Raji (cell line): ENCODE data around the gene PROM2.

ENCODE experiments used
- POLR2A ChIP-seq: IDR thresholded peaks from 2 replicates; pipeline ENCODE4 v1.6.1; 2011; ENCODE audit warnings: low read depth, low read length, control low read depth; ENCODE audit not compliant: insufficient read depth

PROM2 gene

DNA sequence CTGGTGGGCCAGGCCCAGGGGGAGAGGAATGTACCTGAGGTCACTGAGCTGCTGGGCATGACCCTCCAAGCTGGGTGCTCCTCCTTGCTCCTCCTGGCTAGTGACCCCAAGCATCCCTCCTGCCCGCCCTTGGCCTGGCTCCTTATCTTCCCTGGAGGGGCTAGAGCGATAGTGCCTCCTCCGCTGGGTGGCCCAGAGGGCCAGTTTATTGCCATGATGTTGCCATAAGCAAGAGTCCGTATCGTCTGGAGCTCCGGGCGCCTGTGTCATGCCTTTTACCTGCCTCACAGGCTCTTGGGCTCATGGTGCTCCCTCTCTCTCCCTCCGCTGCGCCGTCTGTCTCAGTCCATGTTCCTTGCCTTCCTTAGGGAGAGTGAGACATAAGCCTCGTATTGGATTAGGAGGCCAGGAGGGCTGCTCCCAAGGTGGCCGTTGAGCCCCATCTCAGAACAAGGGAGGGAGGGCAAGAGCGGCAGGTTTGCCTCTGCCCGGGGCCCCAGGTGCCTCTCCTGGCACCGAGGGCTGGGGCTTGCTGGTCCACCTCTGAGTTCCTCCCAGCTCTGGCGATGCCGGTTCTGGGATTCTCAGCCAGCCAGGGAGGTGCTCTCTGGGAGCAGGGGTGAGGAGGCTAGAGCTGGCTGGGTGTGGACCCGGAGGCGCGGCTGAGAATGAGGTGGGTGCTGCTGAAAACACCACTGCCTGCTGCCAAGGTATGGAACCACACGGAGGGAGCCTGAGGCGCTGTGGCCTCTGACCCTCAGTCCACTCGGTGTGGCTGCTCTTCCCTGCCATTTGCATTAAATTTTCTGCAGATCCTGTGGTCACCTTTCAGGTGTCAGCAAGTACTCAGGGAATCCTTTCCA, 45.5 kb downstream of the PROM2 start:
- no peak for TF ChIP-seq POLR2A

GRCh38 chr2:95320344-95320712, 46.1 kb downstream of the PROM2 start:
- TF ChIP-seq POLR2A: no peak

GRCh38 chr2:95320986-95321767, 46.9 kb downstream of the PROM2 start:
- TF ChIP-seq POLR2A: no peak

DNA sequence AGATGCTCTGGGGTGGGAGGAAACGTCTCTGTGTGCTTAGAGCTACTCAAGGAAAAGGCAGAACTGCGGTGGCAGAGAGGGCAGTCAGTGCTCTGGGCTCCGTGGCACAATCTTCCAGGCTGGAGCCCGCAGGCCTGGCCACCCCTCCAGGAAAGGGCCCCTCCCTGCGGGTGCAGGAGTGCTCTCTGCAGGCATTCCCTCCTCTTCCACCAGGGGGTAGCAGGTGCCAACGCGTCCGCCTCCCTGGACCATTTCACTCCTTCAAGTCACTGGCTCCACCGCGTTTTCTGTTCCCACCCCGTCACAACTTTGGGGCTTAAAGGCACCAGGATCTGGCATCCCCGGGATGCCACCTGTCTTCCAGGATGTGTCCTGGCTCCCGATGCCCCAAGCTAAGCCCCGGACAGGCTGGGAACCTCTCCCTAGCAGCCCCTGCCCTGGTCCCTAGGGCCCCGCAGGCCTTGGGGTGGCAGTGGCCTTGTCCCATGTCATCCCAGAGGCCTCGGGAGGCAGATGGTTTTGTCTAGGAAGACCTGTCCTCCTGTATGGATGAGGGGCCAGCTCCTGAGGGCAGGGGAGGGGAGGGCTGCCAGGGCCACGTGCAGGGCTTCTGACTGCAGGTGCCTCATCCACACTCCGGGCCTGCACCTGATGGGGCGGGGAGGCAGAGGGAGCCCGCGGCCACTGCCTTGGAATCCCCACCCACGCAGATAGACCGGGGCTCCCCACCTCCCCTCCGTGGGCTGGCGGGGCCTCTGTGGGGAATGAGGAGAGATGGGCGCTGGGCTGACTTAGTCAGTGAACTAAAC, 49.3 kb downstream of the PROM2 start:
- no peak for TF ChIP-seq POLR2A

GRCh38 chr2:95325026-95325425, 50.8 kb downstream of the PROM2 start:
- TF ChIP-seq POLR2A: no peak

DNA sequence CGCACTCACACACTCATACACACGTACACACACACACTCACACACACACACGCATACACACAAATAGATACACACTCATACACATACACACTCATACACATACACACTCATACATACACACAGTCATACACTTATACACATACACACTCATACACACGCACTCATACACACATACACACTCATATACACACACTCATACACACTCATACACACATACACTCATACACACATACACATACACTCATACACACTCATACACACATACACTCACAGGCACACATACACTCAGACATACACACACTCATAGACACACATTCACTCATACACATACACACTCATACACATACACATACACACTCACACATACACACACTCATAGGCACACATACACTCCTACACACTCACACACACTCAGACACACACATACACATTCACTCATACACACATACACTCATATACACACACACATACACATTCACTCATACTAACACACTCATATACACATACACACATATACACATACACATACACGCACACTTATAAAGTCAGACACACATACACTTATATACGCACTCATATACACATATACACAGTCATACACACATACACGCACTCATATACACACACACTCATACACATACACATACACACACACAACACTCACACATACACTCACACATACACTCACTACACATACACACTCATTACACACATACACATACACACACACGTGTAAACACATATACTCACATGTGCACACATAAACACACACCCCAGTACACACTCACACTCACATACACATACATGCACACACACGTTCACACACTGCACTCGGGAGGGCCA, 51.6 kb downstream of the PROM2 start:
- TF ChIP-seq POLR2A: no peak

GRCh38 chr2:95326433-95327140, 52.3 kb downstream of the PROM2 start:
- no peak for TF ChIP-seq POLR2A

GRCh38 chr2:95327861-95328260, 53.6 kb downstream of the PROM2 start:
- TF ChIP-seq POLR2A: no peak

DNA sequence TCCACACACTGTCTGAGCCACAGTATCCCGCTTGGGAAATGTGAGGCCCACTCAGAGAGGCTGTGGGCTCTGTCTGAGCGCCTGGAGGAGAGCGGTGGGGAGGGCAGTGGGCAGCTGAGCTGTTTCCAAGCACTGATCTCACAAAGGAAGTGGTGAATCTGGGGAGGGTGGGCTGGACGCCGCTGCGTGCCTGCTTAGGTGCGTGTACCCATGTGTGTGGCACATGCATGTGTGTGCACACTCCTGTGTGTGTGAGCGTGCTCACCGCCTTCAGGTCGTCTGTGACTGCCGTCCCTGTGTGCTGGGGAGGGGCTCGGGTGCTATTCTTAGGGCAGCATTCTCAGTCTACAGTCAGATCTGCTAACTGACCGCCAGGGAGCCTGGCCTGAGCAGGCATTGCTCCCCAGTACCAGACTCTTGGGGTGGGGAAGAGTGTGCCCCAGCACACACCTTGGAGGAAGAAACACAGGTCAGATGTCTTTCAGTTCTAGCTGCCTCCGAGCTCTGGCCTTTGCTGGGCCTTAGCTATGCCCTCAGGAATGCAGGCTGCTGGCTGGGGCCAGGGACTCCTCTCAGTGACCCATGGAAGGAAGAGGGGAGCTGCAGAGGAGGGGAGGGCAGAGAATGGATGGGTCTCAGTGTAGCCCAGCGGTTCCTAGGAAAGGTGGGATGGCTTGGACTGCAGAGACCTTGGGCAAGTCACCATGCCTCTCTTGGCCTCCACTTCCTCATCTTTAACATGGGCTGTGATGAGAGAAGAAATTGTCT, 54.3 kb downstream of the PROM2 start:
- TF ChIP-seq POLR2A: no peak

GRCh38 chr2:95329401-95329800, 55.2 kb downstream of the PROM2 start:
- no peak for TF ChIP-seq POLR2A

DNA sequence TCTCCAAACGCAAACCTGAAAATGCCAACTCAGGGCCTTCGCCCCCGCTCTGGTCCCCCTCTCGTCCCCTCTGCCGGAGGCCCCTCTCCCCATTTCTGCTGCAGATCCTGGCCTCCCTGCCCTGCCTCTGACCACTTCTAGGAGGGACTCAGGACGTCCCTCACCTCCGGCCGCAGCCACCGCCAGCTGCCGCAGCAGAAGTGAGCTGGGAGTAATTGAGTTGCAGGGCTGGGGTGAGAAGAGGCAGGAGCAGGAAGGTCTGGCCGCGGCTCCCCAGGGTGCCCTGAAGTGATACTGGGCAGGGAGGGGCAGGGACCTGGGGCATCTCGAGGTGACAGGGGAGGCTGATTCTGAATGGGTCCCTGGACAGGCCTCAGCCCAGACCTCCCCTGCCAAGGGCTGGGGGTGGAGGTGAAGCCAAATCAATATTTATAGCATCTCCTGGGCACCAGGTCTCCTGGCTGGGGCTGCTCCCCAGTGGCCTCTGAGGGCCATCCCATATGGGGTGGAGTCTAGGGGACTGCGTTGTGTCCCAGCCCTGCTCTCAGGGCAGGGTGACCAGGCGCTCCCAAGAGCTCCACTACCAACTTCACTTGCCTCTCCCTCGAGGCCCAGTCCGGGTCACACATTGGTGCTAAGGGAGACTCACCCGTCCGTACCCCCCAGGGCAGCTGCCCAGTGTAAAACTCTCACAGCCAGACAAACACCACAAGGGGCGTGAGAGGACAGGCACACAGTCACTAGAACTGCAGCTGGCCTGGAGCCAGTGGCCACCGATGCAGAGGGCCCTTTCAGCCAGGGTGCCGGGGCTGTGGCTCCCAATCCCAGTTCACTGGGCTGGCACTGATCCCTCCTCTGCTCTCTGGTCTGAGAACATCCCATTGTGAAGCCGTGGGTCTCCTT, 55.9 kb downstream of the PROM2 start:
- no peak for TF ChIP-seq POLR2A

DNA sequence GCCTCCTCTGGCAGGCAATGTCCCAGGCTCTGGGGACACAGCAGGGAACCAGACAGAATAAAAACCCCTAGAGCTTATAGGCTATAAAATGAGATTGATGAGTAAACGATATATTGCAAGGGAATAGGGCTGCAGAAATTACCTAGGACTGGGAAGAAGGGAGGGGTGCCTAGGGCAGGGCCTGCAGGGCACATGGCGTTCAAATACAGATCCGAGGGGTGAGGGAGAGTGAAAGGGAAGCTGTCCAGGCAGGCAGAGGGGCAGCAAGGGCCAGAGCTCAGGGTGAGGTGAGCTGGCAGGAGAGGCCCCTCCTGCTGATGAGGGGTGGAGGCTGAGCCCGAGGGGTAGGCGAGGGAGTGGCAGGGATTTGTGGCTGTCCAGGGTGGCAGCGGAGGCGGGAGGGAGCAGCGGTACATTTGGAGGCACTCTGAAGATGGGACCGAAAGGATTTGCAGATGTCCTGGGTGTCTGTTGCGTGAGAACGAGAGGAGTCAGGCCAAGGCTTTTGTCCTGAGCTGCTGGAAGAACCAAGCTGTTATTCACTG, 56.6 kb downstream of the PROM2 start:
- no peak for TF ChIP-seq POLR2A
